Small intestine (tissue), 7 donors: Measurements from ENCODE around the gene ZNF318. TPM values are rescaled to one million over a fixed set of nuclear protein-coding genes. Genes with fewer than 3 reads are reported as not detected.
A peak's percentile ranks its signal among the peaks of the same experiment; 100 is the strongest.

Experiments used
- DNase-seq, 2 donors: peaks; one replicate each; pipeline versions ENCODE4 v3.0.0 to v3.0.0-alpha.2; 2013
- FAIRE-seq: peaks from 2 replicates; lab custom pipeline; 2012; peaks lifted over from hg19 to GRCh38; lab: Jason Lieb, UNC
- H3K27ac ChIP-seq, 3 donors: one replicate each; pipeline ENCODE4 v1.5.1; 2013; ENCODE audit warnings: low read length in 2 of 3, mild to moderate bottlenecking in 2 of 3, control low read depth in 1 of 3, inconsistent platforms in 1 of 3, low read depth in 1 of 3, moderate library complexity in 1 of 3
- H3K27me3 ChIP-seq, 3 donors: one replicate each; pipeline ENCODE4 v1.6.1; 2013; ENCODE audit warnings: low read length in 3 of 3, inconsistent platforms in 1 of 3; ENCODE audit not compliant: control insufficient read depth in 3 of 3, insufficient read depth in 3 of 3
- H3K36me3 ChIP-seq, 3 donors: one replicate each; pipeline ENCODE4 v1.6.1; 2013; ENCODE audit warnings: low read length in 3 of 3, inconsistent platforms in 1 of 3, low read depth in 1 of 3, mild to moderate bottlenecking in 1 of 3, moderate library complexity in 1 of 3; ENCODE audit not compliant: control insufficient read depth in 3 of 3, insufficient read depth in 2 of 3
- H3K4me1 ChIP-seq, 3 donors: one replicate each; pipeline ENCODE4 v1.6.1; 2013; ENCODE audit warnings: low read length in 2 of 3, inconsistent platforms in 1 of 3, low read depth in 1 of 3, mild to moderate bottlenecking in 1 of 3, moderate library complexity in 1 of 3; ENCODE audit not compliant: control insufficient read depth in 3 of 3, insufficient read depth in 2 of 3
- H3K4me3 ChIP-seq, 3 donors: one replicate each; pipeline ENCODE4 v1.5.1; 2013; ENCODE audit warnings: low read length in 3 of 3, control low read depth in 1 of 3, inconsistent platforms in 1 of 3, low read depth in 1 of 3, mild to moderate bottlenecking in 1 of 3, moderate library complexity in 1 of 3
- H3K9me3 ChIP-seq, 2 donors: one replicate each; pipeline ENCODE4 v1.6.1; 2013; ENCODE audit warnings: low read depth in 1 of 2, low read length in 1 of 2; ENCODE audit not compliant: control insufficient read depth in 2 of 2, insufficient read depth in 1 of 2
- WGBS, 3 donors: extraction: QIAGEN DNeasy Blood & Tissue Kit; methylation state at CpG; one replicate each; pipeline ENCODE4 v1.1.7; 2013; 5-methylcytosine and 5-hydroxymethylcytosine counted together
- polyA plus RNA-seq, 4 donors: library from polyadenylated mRNA; stranded (reverse) in 3 of 4; unstranded in 1 of 4; fragments of 200-250 nt in 3 of 4; fragments of 120-200 nt in 1 of 4; gene quantifications; one replicate each; pipeline versions ENCODE4 v1.2.1 to v1.2.3, GENCODE V29; 2013
- donor health status: healthy with polysubstance abuse.
- donor health status: control.
- donor health status: control.
- donor health status: Bipolar disorder and iron deficiency.
- donor health status: healthy.

ZNF318 gene
- polyA plus RNA-seq, 4 donors, result 3.5 to 18.1 (median 5.0) TPM

DNA sequence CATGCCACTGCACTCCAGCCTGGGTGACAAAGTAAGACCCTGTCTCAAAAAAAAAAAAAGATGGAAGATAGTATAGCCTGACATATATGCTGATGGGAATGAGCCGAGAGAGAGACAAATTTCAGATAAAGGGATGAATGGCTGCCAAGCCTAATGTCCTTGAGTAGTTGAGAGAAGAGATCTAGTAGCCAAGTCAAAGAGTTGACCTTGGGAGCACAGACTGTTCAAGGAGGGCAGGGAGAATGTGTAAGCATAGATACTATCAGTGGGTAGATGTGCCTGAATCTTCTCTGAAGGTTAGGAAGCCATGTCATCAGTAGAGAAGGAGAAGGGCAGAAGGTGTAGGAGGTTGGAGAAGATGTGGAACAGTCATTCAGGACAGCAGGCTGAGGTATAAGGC, 37.8 kb upstream of the ZNF318 start:
- WGBS, 3 donors, result 80 to 88% (median 88%) methylated on average over 1 of the region's 1 CpG
- no peaks in the 10 kb centered on the region for H3K27me3 ChIP-seq
- FAIRE-seq (no peak), DNase-seq (no peak)
- no peaks in the 10 kb centered on the region for H3K36me3 ChIP-seq
- peaks cover 0 to 4% (median 0%) of the 10 kb centered on the region in 3 donors for H3K4me1 ChIP-seq
- no peak overlapping the region for H3K27ac ChIP-seq
- no peak overlapping the region for H3K4me3 ChIP-seq
- H3K9me3 ChIP-seq, result no peaks in the 10 kb centered on the region

DNA sequence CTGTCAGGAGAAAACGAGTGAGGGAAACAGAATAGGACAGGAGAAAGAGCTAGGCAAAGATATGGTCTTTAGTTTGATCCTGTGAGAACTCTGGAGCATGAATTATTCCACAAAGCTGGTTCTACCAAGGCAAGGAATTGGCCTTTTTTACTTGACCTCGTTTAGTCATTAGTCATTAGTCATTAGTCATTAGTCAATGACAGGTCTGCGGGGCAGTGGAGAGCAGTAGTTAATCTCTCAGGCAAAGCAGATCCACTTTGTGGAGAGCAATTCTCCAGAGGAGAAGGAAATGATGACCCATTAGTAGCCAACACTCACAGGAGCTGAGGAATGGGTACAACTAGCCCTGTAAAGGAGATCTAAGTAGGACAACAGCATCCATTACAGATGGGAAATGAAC, 35.9 kb upstream of the ZNF318 start:
- Histone ChIP-seq H3K4me1 (peaks cover 0 to 4% (median 0%) of the 10 kb centered on the region in 3 donors), H3K27me3 (no peaks in the 10 kb centered on the region), H3K27ac (no peak overlapping the region), H3K4me3 (no peak overlapping the region), H3K9me3 (no peaks in the 10 kb centered on the region), H3K36me3 (no peaks in the 10 kb centered on the region)
- WGBS, 3 donors, result 44 to 54% (median 45%) methylated on average over 3 of the region's 3 CpGs
- FAIRE-seq (no peak), DNase-seq (no peak)

DNA sequence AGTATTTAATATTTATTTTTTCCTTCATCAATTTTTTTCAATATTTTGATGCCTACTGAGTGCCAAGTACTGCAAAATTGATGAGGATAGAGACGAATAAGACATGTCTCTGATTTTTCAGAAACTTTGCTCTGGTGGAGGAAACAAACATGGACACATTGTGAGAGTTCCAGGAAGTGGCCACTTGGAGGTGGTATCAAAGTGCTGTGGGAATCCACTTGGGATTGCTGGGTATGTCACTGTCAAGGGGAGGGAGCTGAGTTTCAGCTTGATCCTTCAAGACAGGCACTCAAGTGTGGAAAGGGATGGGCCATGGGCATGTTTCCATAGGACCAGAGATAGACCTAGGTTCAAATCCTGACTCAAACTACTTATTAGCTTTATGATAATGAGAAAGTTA, 33.4 kb upstream of the ZNF318 start:
- Histone ChIP-seq H3K27me3 (no peaks in the 10 kb centered on the region), H3K36me3 (no peaks in the 10 kb centered on the region), H3K9me3 (no peaks in the 10 kb centered on the region), H3K4me3 (no peak overlapping the region), H3K27ac (no peak overlapping the region), H3K4me1 (peaks cover 0 to 14% (median 0%) of the 10 kb centered on the region in 3 donors)
- 73 to 80% (median 75%) methylated on average over 1 of the region's 1 CpG for WGBS, 3 donors
- FAIRE-seq (no peak), DNase-seq (peak in 1 of 2 donors; percentile 17)

GRCh38 chr6:43401730-43402129, 32.3 kb upstream of the ZNF318 start:
- WGBS, 3 donors, result 88 to 96% (median 91%) methylated on average over 3 of the region's 3 CpGs
- H3K36me3 ChIP-seq, result no peaks in the 10 kb centered on the region
- H3K27ac ChIP-seq, result no peak overlapping the region
- H3K4me1 ChIP-seq, result peaks cover 0 to 14% (median 0%) of the 10 kb centered on the region in 3 donors
- H3K27me3 ChIP-seq, result no peaks in the 10 kb centered on the region
- H3K9me3 ChIP-seq, result no peaks in the 10 kb centered on the region
- FAIRE-seq (no peak), DNase-seq (no peak)
- H3K4me3 ChIP-seq, result no peak overlapping the region

- WGBS, 3 donors, result 69 to 78% (median 71%) methylated on average over 3 of the region's 3 CpGs
Measured at GRCh38 chr6:43399932-43400487, 30.6 kb upstream of the ZNF318 start.

GRCh38 chr6:43396408-43397149, 27.1 kb upstream of the ZNF318 start:
- FAIRE-seq (no peak), DNase-seq (no peak)
- Histone ChIP-seq H3K4me3 (no peak overlapping the region), H3K4me1 (peaks cover 0 to 26% (median 0%) of the 10 kb centered on the region in 3 donors), H3K27me3 (peaks cover 0 to 2% (median 0%) of the 10 kb centered on the region in 3 donors), H3K36me3 (no peaks in the 10 kb centered on the region), H3K27ac (no peak overlapping the region), H3K9me3 (no peaks in the 10 kb centered on the region)
- WGBS, 3 donors, result 18 to 62% (median 29%) methylated on average over 6 of the region's 6 CpGs

More at GRCh38 chr6:43399932-43400487, 30.6 kb upstream of the ZNF318 start:
- H3K36me3 ChIP-seq, result no peaks in the 10 kb centered on the region
- peaks cover 0 to 19% (median 0%) of the 10 kb centered on the region in 3 donors for H3K4me1 ChIP-seq
- no peak overlapping the region for H3K4me3 ChIP-seq
- no peak for DNase-seq
- no peaks in the 10 kb centered on the region for H3K27me3 ChIP-seq
- no peak for FAIRE-seq
- no peaks in the 10 kb centered on the region for H3K9me3 ChIP-seq
- H3K27ac ChIP-seq, result no peak overlapping the region

- Histone ChIP-seq H3K4me1 (peaks cover 0 to 30% (median 0%) of the 10 kb centered on the region in 3 donors), H3K27ac (no peak overlapping the region), H3K4me3 (no peak overlapping the region), H3K27me3 (peaks cover 0 to 4% (median 0%) of the 10 kb centered on the region in 3 donors), H3K9me3 (no peaks in the 10 kb centered on the region), H3K36me3 (no peaks in the 10 kb centered on the region)
- WGBS, 3 donors, result 63 to 76% (median 71%) methylated on average over 4 of the region's 4 CpGs
- FAIRE-seq, result no peak
- no peak for DNase-seq
Measured at GRCh38 chr6:43395776-43396175, 26.3 kb upstream of the ZNF318 start.

GRCh38 chr6:43394982-43395381, 25.5 kb upstream of the ZNF318 start:
- 97 to 98% (median 98%) methylated on average over 4 of the region's 4 CpGs for WGBS, 3 donors

More at GRCh38 chr6:43394982-43395381, 25.5 kb upstream of the ZNF318 start:
- Histone ChIP-seq H3K27me3 (peaks cover 0 to 4% (median 0%) of the 10 kb centered on the region in 3 donors), H3K9me3 (no peaks in the 10 kb centered on the region), H3K27ac (no peak overlapping the region), H3K4me3 (no peak overlapping the region), H3K36me3 (no peaks in the 10 kb centered on the region), H3K4me1 (peaks cover 0 to 30% (median 0%) of the 10 kb centered on the region in 3 donors)
- FAIRE-seq, result no peak
- no peak for DNase-seq
